HCT116 (cell line): ENCODE data around the gene MAP3K5. TPM values are rescaled to one million over a fixed set of nuclear protein-coding genes. Genes with fewer than 3 reads are reported as not detected.

Source experiments
- ATAC-seq: fragments of 200-7000 bp; cut with Tn5 transposase; 2 replicates; pipeline ENCODE4 v1.9.1; 2020; ENCODE audit warnings: mild to moderate bottlenecking, moderate library complexity
- BruUV-seq: library from RNA; stranded (reverse); fragments of 400-500 nt; replicated peaks from 2 replicates; lab custom pipeline; 2021; lab: Mats Ljungman, UMichigan
- CTCF ChIA-PET: fragments of 300-600 bp; sonication (Branson Sonifier 250); formaldehyde crosslinking; loops from one replicate; lab custom pipeline; 2021; ENCODE audit warnings: antibody characterized with exemption; lab: Charles Lee
- POLR2A ChIA-PET: fragments of 300-600, 350-600 bp; sonication (Branson Sonifier 250); formaldehyde crosslinking; loops from one replicate; lab custom pipeline; 2021; ENCODE audit warnings: antibody characterized with exemption; lab: Charles Lee
- RAD21 ChIA-PET, 2 experiments: fragments of 300-600 bp; sonication (Branson Sonifier 250); formaldehyde crosslinking; loops; one replicate each; lab custom pipeline; 2023; ENCODE audit warnings: low total read pairs in 2 of 2; ENCODE audit not compliant: uncharacterized antibody in 2 of 2, unreplicated experiment in 2 of 2, low non-redundant PET in 1 of 2; lab: Charles Lee
- DNase-seq: peaks from one replicate; pipeline ENCODE4 v3.0.0-alpha.2; 2010; ENCODE audit warnings: low read depth, low spot score
- H2AFZ ChIP-seq: fragments of 200-600 bp; shearing (Covaris generic), sonication (generic); 2 replicates; pipeline ENCODE4 v1.6.1; 2017; ENCODE audit warnings: low read depth, mixed run types, mixed read lengths, antibody characterized with exemption, low read length; ENCODE audit not compliant: poor library complexity, severe bottlenecking
- H3K27ac ChIP-seq: 2 replicates; pipeline ENCODE4 v1.5.1; 2012; ENCODE audit warnings: low read depth, low read length
- H3K27me3 ChIP-seq: fragments of 200-600 bp; sonication (generic); 2 replicates; pipeline ENCODE4 v1.6.1; 2016; ENCODE audit warnings: mixed run types, low read length, mixed read lengths; ENCODE audit not compliant: insufficient read depth
- H3K36me3 ChIP-seq, 2 experiments: fragments of 200-500 bp in 1 of 2; fragments of 200-600 bp in 1 of 2; sonication (Bioruptor generic) in 1 of 2; sonication (generic) in 1 of 2; 2 replicates each; pipeline versions ENCODE4 v1.5.1 to v1.6.1; 2014 to 2016; ENCODE audit warnings: low read length in 2 of 2, inconsistent platforms in 1 of 2, mixed read lengths in 1 of 2, mixed run types in 1 of 2; ENCODE audit not compliant: insufficient read depth in 2 of 2, control insufficient read depth in 1 of 2
- H3K4me1 ChIP-seq, 2 experiments: fragments of 200-600 bp in 1 of 2; sonication (generic) in 1 of 2; 2 replicates each; pipeline versions ENCODE4 v1.5.1 to v1.6.1; 2012 to 2017; ENCODE audit warnings: low read length in 2 of 2, inconsistent platforms in 1 of 2, mild to moderate bottlenecking in 1 of 2, mixed read lengths in 1 of 2, mixed run types in 1 of 2, moderate library complexity in 1 of 2; ENCODE audit not compliant: insufficient read depth in 2 of 2, control insufficient read depth in 1 of 2
- H3K4me2 ChIP-seq: fragments of 200-600 bp; sonication (generic); 2 replicates; pipeline ENCODE4 v1.6.1; 2017; ENCODE audit warnings: mixed run types, low read length, mixed read lengths
- H3K4me3 ChIP-seq, 2 experiments: fragments of 200-600 bp in 1 of 2; sonication (generic) in 1 of 2; replicated peaks in 1 of 2; 2 replicates each; pipeline ENCODE4 v1.5.1; 2011 to 2016; ENCODE audit warnings: low read length in 2 of 2, control low read depth in 1 of 2, low read depth in 1 of 2, mild to moderate bottlenecking in 1 of 2, mixed read lengths in 1 of 2, mixed run types in 1 of 2
- H3K79me2 ChIP-seq: fragments of 200-600 bp; sonication (generic); 2 replicates; pipeline ENCODE4 v1.6.1; 2017; ENCODE audit warnings: mild to moderate bottlenecking, mixed run types, low read length, moderate library complexity, mixed read lengths; ENCODE audit not compliant: insufficient read depth
- H3K9ac ChIP-seq: fragments of 200-600 bp; sonication (generic); 2 replicates; pipeline ENCODE4 v1.6.1; 2016; ENCODE audit warnings: low read length, mixed read lengths
- H3K9me2 ChIP-seq: fragments of 200-600 bp; sonication (generic), shearing (Covaris generic); 2 replicates; pipeline ENCODE4 v1.6.1; 2017; ENCODE audit warnings: mixed run types, mild to moderate bottlenecking, moderate library complexity; ENCODE audit not compliant: insufficient read depth
- H3K9me3 ChIP-seq, 2 experiments: fragments of 200-500 bp in 1 of 2; fragments of 200-600 bp in 1 of 2; sonication (Bioruptor generic) in 1 of 2; sonication (generic) in 1 of 2; 2 replicates each; pipeline ENCODE4 v1.6.1; 2014 to 2017; ENCODE audit warnings: low read length in 2 of 2, mixed read lengths in 2 of 2, inconsistent platforms in 1 of 2, low read depth in 1 of 2, mild to moderate bottlenecking in 1 of 2, mixed run types in 1 of 2, moderate library complexity in 1 of 2; ENCODE audit not compliant: control insufficient read depth in 1 of 2, insufficient read depth in 1 of 2
- H4K20me1 ChIP-seq: fragments of 200-600 bp; sonication (generic), shearing (Covaris generic); 2 replicates; pipeline ENCODE4 v1.6.1; 2017; ENCODE audit warnings: mixed run types, mild to moderate bottlenecking, moderate library complexity; ENCODE audit not compliant: insufficient read depth
- EGR1 ChIP-seq: IDR thresholded peaks from 2 replicates; pipeline ENCODE4 v1.6.1; 2012; ENCODE audit warnings: low read depth
- ELF1 ChIP-seq: IDR thresholded peaks from 2 replicates; pipeline ENCODE4 v1.6.1; 2012; ENCODE audit warnings: low read depth, borderline replicate concordance
- EZH2 ChIP-seq: fragments of 200-600 bp; sonication (generic); IDR thresholded peaks from 2 replicates; pipeline ENCODE4 v1.6.1; 2017; ENCODE audit warnings: antibody characterized with exemption, mixed run types
- EZH2phosphoT487 ChIP-seq: fragments of 200-600 bp; IDR thresholded peaks from 2 replicates; pipeline ENCODE4 v1.6.1; 2018; ENCODE audit warnings: antibody characterized with exemption, borderline replicate concordance
- JUND ChIP-seq: IDR thresholded peaks from 2 replicates; pipeline ENCODE4 v1.6.1; 2012
- POLR2AphosphoS5 ChIP-seq: IDR thresholded peaks from 2 replicates; pipeline ENCODE4 v1.6.1; 2011; ENCODE audit warnings: mild to moderate bottlenecking, low read depth, low read length, moderate library complexity
- RAD21 ChIP-seq: IDR thresholded peaks from 2 replicates; pipeline ENCODE4 v1.6.1; 2012; ENCODE audit warnings: low read depth, mild to moderate bottlenecking
- SIN3A ChIP-seq: IDR thresholded peaks from 2 replicates; pipeline ENCODE4 v1.6.1; 2012; ENCODE audit warnings: low read depth
- SP1 ChIP-seq: IDR thresholded peaks from 2 replicates; pipeline ENCODE4 v1.6.1; 2012; ENCODE audit warnings: low read depth
- SRF ChIP-seq: IDR thresholded peaks from 2 replicates; pipeline ENCODE4 v1.6.1; 2012; ENCODE audit warnings: low read depth
- TCF7L2 ChIP-seq: IDR thresholded peaks from 2 replicates; pipeline ENCODE4 v1.7.0; 2011; ENCODE audit warnings: borderline replicate concordance, inconsistent platforms; ENCODE audit not compliant: insufficient read depth, insufficient read length; ENCODE audit errors: extremely low read depth
- YY1 ChIP-seq: IDR thresholded peaks from 2 replicates; pipeline ENCODE4 v1.6.1; 2011; ENCODE audit warnings: low read length, low read depth, moderate library complexity, mild to moderate bottlenecking; ENCODE audit not compliant: insufficient replicate concordance; ENCODE audit errors: extremely low read depth
- ZFX ChIP-seq: fragments of 450-650 bp; IDR thresholded peaks from 2 replicates; pipeline ENCODE4 v1.6.1; 2017
- ZNF274 ChIP-seq: fragments of 200-500 bp; sonication (Bioruptor generic); IDR thresholded peaks from 2 replicates; pipeline ENCODE4 v1.6.1; 2014; ENCODE audit warnings: mild to moderate bottlenecking, low read depth, low read length, inconsistent platforms
- intact Hi-C: fragments of 100-400 bp; cut with micrococcal nuclease; formaldehyde crosslinking; loops from 2 replicates; pipeline ENCODE4 v1.10.0; 2022
- total RNA-seq: library from RNA; stranded (reverse); gene quantifications from one replicate; pipeline ENCODE4 v1.2.1, GENCODE V29; 2021; ENCODE audit not compliant: unreplicated experiment
- TF ChIP-seq, protein P1 (sequence below): IDR thresholded peaks from 2 replicates; pipeline ENCODE4 v1.6.1; 2012
- TF ChIP-seq, protein P2 (sequence below): IDR thresholded peaks from 2 replicates; pipeline ENCODE4 v1.6.1; 2012; ENCODE audit warnings: low read depth
- TF ChIP-seq, protein P3 (sequence below): IDR thresholded peaks from 2 replicates; pipeline ENCODE4 v1.6.1; 2012

Gene MAP3K5
- total RNA-seq, 1 experiment from 2014 or later = 11.8 TPM

DNA sequence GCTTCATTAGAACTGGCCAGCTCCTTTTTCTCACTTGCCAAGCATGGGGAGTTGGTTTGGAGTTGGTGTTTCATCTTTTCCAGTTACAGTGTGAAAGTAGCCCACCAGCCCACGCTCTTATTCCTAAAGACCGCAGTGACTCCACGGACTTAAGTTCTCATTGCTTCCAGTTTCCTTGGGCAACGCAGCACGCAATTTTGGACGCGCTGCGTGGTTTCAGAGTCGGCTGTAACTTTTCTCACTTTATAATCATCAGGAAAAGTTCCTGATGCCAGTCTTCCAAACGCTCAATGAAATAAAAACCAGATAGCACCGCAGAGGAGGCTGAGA, 29.7 kb upstream of the MAP3K5 start (continued):
- no peak for TF ChIP-seq ELF1

DNA sequence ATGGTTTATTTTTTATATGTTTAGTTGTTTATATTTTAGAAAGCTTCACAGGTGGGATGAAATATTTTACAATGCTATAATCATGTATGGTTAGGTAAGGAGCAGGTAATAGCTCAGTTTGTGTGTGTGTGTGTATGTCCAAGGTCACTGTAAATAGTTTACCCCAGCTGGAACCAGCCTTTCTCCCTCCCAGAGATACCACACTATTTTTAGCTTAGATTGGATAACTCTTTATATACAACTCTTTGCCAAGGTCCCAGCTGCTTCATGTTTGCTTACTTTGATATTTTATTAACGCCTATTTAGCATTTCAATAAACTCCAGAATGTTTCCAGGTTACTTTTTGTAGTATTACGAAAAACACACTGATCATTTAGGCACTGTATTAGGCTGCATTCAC, 28.3 kb upstream of the MAP3K5 start:
- ChIA-PET CTCF (interaction anchor here (1.2 kb wide), 1 partner anchor 28 kb away, joined by 3 read pairs; the partner anchor contains the start of gene MAP3K5), RAD21 (no interaction called here), POLR2A (no interaction called here)
- Histone ChIP-seq H3K27me3 (no peaks in the 10 kb centered on the region), H3K4me2 (no peak overlapping the region), H3K4me1 (peaks cover 4 to 14% of the 10 kb centered on the region in 2 experiments; a peak in 3 of 4 replicates), H3K4me3 (no peak overlapping the region), H3K9ac (no peak overlapping the region), H3K9me3 (no peaks in the 10 kb centered on the region), H3K79me2 (peaks cover 10% of the 10 kb centered on the region; the same call in 1 of the 2 replicates), H3K27ac (no peak overlapping the region), H3K9me2 (no peaks in the 10 kb centered on the region), H3K36me3 (no peaks in the 10 kb centered on the region), H2AFZ (no peak overlapping the region), H4K20me1 (no peaks in the 10 kb centered on the region)
- no TSS peak for BruUV-seq
- intact Hi-C loops = no loop called here
- DNase-seq (no peak), ATAC-seq (no peak)
- TF ChIP-seq RAD21 = no peak
- TF ChIP-seq SP1 = no peak
- TF ChIP-seq, protein P1, sequence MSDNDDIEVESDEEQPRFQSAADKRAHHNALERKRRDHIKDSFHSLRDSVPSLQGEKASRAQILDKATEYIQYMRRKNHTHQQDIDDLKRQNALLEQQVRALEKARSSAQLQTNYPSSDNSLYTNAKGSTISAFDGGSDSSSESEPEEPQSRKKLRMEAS = no peak
- no peak for TF ChIP-seq EGR1
- no peak for TF ChIP-seq SIN3A
- no peak for TF ChIP-seq SRF
- no peak for TF ChIP-seq ELF1

DNA sequence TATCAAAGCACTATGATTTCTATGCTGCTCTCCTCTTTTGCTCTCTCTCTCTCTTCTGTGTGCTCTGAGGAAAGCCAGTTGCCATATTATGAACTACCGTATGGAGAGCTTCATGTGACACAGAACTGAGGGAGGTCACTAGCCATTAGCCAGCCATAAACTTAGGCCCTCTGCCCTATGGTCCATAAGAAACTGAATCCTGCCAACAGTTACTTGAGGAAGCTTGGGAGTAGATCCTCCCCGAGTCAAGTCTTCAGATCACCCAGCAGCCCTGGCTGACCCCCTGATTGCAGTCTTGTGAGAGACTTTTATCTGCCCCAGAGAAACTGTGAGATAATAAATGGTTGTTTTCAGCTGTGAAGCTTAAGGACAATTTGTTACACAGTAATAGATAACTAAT, 24.4 kb upstream of the MAP3K5 start:
- intact Hi-C loops = no loop called here
- Histone ChIP-seq H3K9ac (no peak overlapping the region), H3K79me2 (no peaks in the 10 kb centered on the region), H3K4me3 (no peak overlapping the region), H3K9me3 (no peaks in the 10 kb centered on the region), H3K36me3 (no peaks in the 10 kb centered on the region), H3K27ac (no peak overlapping the region), H3K9me2 (no peaks in the 10 kb centered on the region), H3K4me1 (peaks cover under 1 to 2% of the 10 kb centered on the region in 2 experiments; a peak in 3 of 4 replicates), H2AFZ (no peak overlapping the region), H3K4me2 (no peak overlapping the region), H4K20me1 (no peaks in the 10 kb centered on the region), H3K27me3 (no peaks in the 10 kb centered on the region)
- DNase-seq = no peak
- no peak for ATAC-seq
- BruUV-seq = no TSS peak
- ChIA-PET POLR2A (interaction anchor here (1.2 kb wide), 1 partner anchor 8 kb away, joined by 3 read pairs; no protein-coding TSS in a partner anchor), CTCF (no interaction called here), RAD21 (no interaction called here)
- TF ChIP-seq EZH2phosphoT487 (no peak), ZFX (no peak), SIN3A (no peak), ZNF274 (no peak), EZH2 (no peak), POLR2AphosphoS5 (no peak), ELF1 (no peak), YY1 (no peak), JUND (no peak), TCF7L2 (no peak)
- TF ChIP-seq, protein P2, sequence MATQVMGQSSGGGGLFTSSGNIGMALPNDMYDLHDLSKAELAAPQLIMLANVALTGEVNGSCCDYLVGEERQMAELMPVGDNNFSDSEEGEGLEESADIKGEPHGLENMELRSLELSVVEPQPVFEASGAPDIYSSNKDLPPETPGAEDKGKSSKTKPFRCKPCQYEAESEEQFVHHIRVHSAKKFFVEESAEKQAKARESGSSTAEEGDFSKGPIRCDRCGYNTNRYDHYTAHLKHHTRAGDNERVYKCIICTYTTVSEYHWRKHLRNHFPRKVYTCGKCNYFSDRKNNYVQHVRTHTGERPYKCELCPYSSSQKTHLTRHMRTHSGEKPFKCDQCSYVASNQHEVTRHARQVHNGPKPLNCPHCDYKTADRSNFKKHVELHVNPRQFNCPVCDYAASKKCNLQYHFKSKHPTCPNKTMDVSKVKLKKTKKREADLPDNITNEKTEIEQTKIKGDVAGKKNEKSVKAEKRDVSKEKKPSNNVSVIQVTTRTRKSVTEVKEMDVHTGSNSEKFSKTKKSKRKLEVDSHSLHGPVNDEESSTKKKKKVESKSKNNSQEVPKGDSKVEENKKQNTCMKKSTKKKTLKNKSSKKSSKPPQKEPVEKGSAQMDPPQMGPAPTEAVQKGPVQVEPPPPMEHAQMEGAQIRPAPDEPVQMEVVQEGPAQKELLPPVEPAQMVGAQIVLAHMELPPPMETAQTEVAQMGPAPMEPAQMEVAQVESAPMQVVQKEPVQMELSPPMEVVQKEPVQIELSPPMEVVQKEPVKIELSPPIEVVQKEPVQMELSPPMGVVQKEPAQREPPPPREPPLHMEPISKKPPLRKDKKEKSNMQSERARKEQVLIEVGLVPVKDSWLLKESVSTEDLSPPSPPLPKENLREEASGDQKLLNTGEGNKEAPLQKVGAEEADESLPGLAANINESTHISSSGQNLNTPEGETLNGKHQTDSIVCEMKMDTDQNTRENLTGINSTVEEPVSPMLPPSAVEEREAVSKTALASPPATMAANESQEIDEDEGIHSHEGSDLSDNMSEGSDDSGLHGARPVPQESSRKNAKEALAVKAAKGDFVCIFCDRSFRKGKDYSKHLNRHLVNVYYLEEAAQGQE = no peak
- TF ChIP-seq, protein P3, sequence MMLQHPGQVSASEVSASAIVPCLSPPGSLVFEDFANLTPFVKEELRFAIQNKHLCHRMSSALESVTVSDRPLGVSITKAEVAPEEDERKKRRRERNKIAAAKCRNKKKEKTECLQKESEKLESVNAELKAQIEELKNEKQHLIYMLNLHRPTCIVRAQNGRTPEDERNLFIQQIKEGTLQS = no peak
